Measurements from ENCODE around the gene MCOLN1.

DNA sequence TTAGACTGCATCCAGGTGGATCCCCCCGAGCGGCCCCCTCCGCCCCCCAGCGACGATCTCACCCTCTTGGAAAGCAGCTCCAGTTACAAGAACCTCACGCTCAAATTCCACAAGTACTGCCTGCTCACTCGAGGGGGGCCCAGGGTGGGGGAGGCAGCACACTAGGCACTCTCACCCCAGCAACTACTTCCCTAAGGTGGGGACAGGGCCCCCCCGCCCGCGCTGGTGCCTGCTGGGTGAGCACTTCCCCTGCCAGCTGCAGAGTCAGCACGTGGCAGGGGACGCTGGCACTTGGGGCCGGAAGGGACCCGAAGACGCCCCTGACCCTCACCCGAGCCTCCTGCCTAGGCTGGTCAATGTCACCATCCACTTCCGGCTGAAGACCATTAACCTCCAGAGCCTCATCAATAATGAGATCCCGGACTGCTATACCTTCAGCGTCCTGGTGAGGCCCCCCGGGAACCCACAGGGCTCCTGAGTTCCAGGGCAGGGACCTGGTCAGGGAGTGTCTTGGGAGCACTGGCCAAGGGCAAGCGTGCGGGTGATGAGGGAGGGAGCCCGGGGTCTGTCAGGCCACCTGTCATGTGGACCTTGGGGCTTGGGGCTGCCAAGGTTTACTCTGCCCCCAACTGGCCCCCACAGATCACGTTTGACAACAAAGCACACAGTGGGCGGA, 5.2 kb downstream of the MCOLN1 start:
- TF ChIP-seq, protein P1, sequence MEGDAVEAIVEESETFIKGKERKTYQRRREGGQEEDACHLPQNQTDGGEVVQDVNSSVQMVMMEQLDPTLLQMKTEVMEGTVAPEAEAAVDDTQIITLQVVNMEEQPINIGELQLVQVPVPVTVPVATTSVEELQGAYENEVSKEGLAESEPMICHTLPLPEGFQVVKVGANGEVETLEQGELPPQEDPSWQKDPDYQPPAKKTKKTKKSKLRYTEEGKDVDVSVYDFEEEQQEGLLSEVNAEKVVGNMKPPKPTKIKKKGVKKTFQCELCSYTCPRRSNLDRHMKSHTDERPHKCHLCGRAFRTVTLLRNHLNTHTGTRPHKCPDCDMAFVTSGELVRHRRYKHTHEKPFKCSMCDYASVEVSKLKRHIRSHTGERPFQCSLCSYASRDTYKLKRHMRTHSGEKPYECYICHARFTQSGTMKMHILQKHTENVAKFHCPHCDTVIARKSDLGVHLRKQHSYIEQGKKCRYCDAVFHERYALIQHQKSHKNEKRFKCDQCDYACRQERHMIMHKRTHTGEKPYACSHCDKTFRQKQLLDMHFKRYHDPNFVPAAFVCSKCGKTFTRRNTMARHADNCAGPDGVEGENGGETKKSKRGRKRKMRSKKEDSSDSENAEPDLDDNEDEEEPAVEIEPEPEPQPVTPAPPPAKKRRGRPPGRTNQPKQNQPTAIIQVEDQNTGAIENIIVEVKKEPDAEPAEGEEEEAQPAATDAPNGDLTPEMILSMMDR (IDR thresholded peaks at IDR 0.05; ENCODE audit: low read depth, low read length, missing input control) = no peak
- TF ChIP-seq HNF4G (IDR thresholded peaks at IDR 0.05) (no peak), TAF1 (conservative IDR thresholded peaks at IDR 0.05) (no peak), RAD21 (IDR thresholded peaks at IDR 0.05) (no peak), FOXA1 (IDR thresholded peaks at IDR 0.05) (no peak), EGR1 (IDR thresholded peaks at IDR 0.05; ENCODE audit: low read depth in 2 of 2) (no peak), SP1 (IDR thresholded peaks at IDR 0.05) (no peak), YY1 (IDR thresholded peaks at IDR 0.05) (no peak)
- TF ChIP-seq, protein P2, sequence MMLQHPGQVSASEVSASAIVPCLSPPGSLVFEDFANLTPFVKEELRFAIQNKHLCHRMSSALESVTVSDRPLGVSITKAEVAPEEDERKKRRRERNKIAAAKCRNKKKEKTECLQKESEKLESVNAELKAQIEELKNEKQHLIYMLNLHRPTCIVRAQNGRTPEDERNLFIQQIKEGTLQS (IDR thresholded peaks at IDR 0.05) = no peak
- TF ChIP-seq, protein P3, sequence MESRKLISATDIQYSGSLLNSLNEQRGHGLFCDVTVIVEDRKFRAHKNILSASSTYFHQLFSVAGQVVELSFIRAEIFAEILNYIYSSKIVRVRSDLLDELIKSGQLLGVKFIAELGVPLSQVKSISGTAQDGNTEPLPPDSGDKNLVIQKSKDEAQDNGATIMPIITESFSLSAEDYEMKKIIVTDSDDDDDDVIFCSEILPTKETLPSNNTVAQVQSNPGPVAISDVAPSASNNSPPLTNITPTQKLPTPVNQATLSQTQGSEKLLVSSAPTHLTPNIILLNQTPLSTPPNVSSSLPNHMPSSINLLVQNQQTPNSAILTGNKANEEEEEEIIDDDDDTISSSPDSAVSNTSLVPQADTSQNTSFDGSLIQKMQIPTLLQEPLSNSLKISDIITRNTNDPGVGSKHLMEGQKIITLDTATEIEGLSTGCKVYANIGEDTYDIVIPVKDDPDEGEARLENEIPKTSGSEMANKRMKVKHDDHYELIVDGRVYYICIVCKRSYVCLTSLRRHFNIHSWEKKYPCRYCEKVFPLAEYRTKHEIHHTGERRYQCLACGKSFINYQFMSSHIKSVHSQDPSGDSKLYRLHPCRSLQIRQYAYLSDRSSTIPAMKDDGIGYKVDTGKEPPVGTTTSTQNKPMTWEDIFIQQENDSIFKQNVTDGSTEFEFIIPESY (IDR thresholded peaks at IDR 0.05) = no peak

All from liver (tissue), 3 donors.